Fibroblast of lung (primary cell): Measurements from ENCODE around the gene TMEM138.

Experiments
- EZH2 ChIP-seq: IDR thresholded peaks from 2 replicates; pipeline ENCODE4 v1.5.1; 2012; ENCODE audit warnings: low read length, control low read depth, mild to moderate bottlenecking; ENCODE audit errors: missing control alignments
- TF ChIP-seq, protein P1 (sequence below), 2 donors: IDR thresholded peaks in 1 of 2; conservative IDR thresholded peaks in 1 of 2; 1 replicate in 1 of 2; 2 replicates in 1 of 2; pipeline ENCODE4 v1.5.1; 2011 to 2012; ENCODE audit warnings: low read length in 2 of 2, control low read depth in 1 of 2, inconsistent platforms in 1 of 2, low read depth in 1 of 2, mild to moderate bottlenecking in 1 of 2

DNA sequence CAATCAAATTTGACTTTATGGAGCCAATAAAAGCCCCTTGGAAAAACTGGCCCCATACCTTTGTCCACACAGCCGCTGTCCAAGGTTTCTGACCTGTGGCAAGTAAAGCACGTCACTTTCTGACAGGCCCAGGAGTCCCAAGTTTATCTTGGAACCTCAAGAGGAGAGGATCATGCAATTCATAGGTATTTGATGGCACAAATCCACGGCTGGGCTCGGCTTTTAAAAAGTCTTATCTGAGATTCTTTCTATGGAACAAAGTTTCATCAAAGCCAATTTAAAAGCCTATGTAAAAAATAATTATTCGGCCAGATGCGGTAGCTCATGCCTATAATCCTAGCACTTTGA is 13.6 kb downstream of the TMEM138 start:
- TF ChIP-seq, protein P1, sequence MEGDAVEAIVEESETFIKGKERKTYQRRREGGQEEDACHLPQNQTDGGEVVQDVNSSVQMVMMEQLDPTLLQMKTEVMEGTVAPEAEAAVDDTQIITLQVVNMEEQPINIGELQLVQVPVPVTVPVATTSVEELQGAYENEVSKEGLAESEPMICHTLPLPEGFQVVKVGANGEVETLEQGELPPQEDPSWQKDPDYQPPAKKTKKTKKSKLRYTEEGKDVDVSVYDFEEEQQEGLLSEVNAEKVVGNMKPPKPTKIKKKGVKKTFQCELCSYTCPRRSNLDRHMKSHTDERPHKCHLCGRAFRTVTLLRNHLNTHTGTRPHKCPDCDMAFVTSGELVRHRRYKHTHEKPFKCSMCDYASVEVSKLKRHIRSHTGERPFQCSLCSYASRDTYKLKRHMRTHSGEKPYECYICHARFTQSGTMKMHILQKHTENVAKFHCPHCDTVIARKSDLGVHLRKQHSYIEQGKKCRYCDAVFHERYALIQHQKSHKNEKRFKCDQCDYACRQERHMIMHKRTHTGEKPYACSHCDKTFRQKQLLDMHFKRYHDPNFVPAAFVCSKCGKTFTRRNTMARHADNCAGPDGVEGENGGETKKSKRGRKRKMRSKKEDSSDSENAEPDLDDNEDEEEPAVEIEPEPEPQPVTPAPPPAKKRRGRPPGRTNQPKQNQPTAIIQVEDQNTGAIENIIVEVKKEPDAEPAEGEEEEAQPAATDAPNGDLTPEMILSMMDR (conservative IDR thresholded peaks at IDR 0.05 in 1 of 2, IDR thresholded peaks at IDR 0.05 in 1 of 2; ENCODE audit: low read depth in 1 of 2, low read length in 2 of 2), result no peak
- TF ChIP-seq EZH2, result no peak
